IPS-18c (cell line): Measurements from ENCODE around the gene KRT38.
"Not testable (repeated sequence)": the region's sequence is repeated elsewhere in the genome, so short reads cannot be mapped to it uniquely, and the experiment has no call there.

Source experiments
- H3K4me3 ChIP-seq: 2 replicates; pipeline ENCODE4 v1.7.0; 2013; ENCODE audit warnings: low read depth, mild to moderate bottlenecking, low read length, moderate library complexity; ENCODE audit not compliant: insufficient read depth
- H3K9me3 ChIP-seq: one replicate; pipeline ENCODE4 v1.6.1; 2013; ENCODE audit warnings: mild to moderate bottlenecking, low read length, moderate library complexity; ENCODE audit not compliant: control insufficient read depth, insufficient read depth

Gene KRT38

DNA sequence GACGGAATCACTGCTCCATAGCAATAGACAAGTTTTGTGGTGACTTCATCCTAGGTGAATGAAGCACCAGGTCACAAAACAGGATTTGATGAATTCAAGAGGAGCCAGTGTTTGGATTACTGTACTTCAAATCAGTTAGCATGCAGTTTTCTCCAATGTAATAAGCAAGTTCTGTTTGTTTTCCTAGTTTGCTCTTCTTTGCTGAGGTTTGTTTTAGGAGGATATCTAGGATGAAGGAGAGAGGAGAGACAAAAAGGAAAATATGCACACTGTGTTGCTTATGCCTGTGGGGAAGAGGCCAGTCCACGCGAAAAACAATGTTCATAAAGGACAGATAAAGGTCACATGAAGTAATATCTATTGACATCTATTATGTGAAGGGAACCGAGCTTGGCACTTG lies 25.4 kb downstream of the KRT38 start:
- no peak overlapping the region for H3K4me3 ChIP-seq
- H3K9me3 ChIP-seq = no peaks in the 10 kb centered on the region

DNA sequence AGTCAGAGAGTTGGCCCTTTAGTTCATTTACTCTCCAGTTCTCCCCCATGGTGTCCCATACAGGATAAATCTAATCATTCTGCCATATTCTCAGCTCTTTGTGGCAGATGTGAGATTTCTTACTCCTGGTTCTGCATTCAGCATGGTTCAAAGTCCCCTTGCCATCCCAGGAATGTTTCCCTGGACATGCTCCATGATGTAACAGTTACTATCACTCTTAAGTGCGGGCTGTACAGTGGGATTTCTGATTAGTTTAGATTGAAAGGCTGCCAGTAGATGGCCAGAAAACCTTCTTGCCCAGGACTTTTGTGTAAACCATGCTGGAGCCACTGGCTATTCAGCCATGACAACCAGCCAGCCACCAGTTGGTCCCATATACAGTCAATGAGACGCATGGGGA lies 26.8 kb downstream of the KRT38 start:
- H3K4me3 ChIP-seq = no peak overlapping the region
- H3K9me3 ChIP-seq = no peaks in the 10 kb centered on the region

DNA sequence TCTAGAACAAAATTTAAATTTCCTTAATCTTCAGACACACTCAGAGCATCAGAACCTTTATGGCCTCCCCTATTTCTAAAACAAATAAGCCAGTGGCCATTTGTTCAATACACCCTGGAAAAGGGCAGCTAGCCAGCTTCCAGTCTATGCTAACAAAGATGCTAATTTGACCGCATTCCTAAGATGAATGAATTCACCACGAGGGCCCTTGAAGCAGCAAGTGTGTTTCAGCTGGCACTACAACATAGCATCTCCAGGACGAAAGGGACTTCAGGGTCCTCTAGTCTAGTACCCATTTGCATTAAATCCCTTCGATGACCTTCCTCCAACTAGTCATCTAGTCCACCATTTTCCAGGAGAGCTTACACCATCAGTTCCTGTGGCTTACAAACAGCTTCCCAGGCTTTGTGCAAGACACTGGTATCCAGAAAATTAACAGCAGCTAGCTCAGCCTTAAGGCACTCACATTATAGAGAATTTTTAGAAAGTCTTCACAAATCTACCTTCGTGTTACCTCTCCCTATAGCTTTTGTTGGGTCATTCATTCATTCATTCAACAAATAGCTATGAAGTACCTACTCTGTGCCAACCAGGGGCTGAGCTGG lies 27.3 kb downstream of the KRT38 start:
- Histone ChIP-seq H3K9me3 (no peaks in the 10 kb centered on the region), H3K4me3 (no peak overlapping the region)

DNA sequence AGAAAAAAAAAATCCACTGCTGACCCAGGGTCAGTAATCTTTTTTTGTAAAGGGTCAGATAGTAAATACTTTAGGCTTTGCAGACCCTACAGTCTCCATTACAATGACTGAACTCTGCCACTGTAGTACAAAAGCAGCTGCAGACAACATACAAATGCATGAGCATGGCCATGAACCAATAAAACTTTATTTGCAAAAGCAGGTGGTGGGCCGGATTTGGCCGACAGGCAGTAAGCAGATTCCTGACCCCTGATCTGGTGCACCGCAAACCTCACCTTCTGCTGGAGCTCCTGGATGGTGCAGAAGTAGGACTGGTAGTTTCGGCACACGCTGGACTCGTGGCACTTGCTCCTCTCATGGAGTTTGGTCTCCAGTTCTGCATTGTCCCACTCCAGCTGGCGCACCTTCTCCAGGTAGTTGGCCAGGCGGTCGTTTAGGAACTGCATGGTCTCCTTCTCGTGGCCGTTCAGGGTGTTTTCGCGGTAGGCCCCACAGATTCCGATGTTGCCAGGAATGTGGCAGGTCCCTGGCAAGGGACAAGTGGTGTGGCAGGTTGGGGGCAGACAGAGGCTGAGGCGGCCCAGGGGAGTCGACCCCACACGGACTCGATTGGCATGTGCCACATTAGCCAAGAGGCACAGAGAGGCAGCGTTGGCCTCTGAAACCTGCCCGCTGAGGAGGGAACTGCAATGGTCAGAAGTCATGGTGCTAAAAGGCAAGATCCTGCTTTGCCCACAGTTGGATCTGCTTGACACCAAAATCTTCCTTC lies 29.5 kb downstream of the KRT38 start:
- Histone ChIP-seq H3K9me3 (no peaks in the 10 kb centered on the region), H3K4me3 (no peak overlapping the region)

DNA sequence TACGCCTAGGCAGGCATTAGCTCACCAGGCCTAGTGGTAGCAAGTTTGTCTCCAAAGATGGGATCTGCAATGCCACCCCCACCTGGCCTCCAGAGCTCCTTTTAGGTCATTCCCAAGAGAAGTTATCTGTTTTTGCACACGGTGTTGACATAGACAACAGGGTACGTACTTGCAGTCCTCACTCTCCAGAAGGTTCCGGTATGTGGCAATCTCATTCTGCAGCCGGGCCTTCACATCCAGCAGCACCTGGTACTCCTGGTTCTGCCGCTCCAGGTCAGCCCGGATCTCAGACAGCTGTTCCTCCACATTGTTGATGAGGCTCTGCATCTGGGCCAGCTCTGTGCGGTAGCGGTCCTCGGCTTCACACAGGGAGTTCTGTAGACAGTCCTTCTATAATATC lies 33.6 kb downstream of the KRT38 start:
- Histone ChIP-seq H3K9me3 (no peaks in the 10 kb centered on the region), H3K4me3 (no peak overlapping the region)

DNA sequence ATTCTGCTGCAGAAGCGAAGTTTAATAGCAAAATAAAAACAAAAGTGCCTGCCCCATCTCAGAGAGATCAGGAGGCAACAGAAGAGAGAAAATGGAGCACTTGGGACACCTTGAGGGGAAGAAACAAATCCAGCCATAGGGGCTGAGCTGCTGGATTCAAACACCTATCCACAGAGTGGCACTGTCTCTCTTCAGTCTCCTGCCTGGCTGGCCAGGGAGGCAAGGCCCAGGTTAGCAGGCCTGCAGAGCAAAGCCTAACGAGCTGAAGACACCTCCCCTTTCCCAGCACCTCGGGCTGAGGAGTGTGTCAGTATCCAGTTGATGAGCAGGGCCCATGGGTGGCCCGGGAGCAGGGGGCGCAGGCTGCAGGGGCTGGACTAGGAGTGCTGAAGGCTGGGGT lies 34.6 kb downstream of the KRT38 start:
- H3K9me3 ChIP-seq = no peaks in the 10 kb centered on the region
- H3K4me3 ChIP-seq = no peak overlapping the region

DNA sequence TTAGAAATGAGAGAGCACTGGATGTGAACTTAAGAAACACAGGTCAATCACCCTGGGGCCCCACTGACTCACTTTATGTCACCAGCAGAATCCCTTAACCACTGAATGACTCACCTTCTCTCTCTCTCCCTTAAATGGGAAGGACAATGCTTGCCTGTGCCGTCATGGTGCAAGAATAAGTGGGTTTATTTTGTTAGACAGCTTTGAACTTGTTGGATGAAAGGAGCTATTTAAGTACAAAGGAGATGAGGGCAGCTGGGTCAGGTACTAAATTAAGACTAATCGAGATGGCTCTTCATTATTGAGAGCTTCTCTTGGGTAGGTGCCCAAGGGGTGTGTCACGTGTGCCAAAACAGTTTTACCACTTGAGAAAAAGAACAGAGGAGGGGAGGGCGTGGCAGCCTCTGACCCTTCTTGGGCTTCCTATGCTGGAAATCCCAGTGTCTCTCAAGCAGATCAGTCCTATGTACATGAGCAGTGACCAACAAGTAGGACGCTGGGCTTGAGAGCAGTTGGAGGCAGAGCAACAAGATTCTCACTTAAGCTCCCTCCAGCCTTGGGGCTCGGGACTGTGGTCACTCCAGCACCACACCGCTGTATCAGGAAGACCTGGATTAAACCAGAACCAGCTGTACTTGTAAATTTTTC lies 36.6 kb downstream of the KRT38 start:
- Histone ChIP-seq H3K4me3 (no peak overlapping the region), H3K9me3 (no peaks in the 10 kb centered on the region)

DNA sequence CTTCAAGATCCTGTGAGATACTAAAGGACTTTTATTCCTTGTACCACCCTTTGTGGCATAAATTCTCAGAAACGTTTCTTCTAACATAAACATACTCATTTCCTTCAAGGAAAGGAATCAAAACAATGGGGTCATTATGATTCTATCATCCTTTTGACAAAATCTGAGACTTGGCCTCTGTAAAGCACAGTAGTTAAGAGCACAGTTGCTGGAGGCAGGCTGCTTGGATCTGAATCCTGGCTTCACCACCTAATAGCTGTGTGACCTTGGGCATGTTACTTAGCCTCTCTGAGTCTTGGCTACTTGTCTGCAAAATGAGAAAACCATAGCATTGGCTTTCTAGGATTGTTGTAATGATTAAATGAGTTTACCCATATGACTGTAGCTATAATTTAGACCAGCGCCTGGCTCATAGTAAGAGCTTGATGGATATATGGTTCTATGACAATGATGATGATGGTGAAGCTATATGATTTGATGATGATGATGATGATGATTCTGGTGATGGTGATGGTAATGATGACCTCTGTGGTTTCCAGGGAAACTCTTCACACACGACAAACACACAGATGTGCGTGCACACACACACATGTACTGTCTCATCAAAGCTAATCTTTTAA lies 37.3 kb downstream of the KRT38 start:
- H3K9me3 ChIP-seq = no peaks in the 10 kb centered on the region
- H3K4me3 ChIP-seq = no peak overlapping the region

DNA sequence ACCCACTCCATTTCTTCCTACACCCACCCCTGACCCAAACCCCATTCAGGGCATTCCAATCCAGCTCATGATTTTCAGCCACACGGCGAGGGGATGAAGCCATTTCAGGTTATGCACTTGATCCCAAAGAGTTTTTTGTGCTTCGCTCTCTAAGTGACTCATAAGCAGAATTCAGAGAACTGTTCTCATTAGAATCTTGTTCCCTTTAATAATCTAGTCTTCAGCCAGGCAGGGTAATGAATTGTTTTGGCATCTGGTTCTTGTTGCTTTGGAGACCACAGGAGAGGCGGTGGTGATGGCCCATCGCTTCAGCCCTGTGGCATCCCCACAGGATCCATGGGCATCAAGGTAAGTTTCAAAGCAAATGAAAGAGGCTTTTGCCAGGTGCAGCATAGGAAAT lies 38.6 kb downstream of the KRT38 start:
- no peaks in the 10 kb centered on the region for H3K9me3 ChIP-seq
- H3K4me3 ChIP-seq = no peak overlapping the region

DNA sequence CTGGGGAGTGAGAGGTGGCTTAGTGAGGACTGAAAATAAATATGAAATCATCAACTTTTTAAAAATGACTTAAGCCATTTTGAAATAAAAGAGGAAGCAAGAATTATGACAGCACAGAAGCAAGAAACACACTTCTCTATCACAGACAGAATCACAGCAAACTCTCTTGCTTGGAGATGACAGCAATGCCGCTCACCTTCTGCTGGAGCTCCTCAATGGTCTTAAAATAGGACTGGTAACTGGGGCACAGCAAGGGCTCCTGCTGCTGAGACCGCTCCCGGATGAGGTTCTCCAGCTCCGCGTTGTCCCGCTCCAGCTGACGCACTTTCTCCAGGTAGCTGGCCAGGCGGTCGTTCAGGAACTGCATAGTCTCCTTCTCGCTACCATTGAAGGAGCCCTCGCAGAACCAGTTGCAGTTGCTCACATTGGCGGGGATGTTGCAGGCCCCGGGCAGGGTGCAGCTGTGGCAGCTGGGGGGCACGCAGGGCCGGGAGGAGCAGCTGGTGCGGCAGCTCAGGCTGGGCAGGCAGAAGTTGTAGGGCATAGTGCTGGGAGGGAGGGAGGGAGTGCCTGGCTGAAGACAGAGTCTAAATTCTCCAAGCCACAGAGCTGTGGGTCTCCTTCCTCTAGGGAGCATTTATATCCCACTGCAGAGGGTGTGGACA lies 43.7 kb downstream of the KRT38 start, which contains the start of gene KRT31:
KRT31 (minus strand) TSS at position 613 of the 665 bp plus-strand sequence; CDS start at position 544, 69 bp downstream.
- Histone ChIP-seq H3K4me3 (no peak within 1 kb of the TSS), H3K9me3 (no peaks in the 10 kb centered on the region)

DNA sequence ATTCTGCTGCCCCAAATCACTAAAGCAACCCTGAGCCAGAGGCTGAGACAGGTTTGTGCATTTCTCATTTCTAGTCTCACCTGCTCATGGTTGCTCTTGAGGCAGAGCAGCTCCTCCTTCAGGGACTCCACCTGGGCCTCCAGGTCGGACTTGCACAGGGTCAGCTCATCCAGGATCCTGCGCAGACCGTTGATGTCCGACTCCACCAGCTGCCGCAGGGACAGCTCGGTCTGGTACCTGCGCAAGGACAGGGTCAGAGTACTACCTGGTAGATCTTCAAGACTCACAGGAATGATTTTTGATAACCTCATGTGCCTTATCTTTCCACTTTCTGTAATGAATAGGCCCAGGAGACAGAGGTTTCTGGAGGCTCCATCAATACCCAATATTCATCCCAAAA lies 44.4 kb downstream of the KRT38 start:
- Histone ChIP-seq H3K9me3 (no peaks in the 10 kb centered on the region), H3K4me3 (no peak overlapping the region)

DNA sequence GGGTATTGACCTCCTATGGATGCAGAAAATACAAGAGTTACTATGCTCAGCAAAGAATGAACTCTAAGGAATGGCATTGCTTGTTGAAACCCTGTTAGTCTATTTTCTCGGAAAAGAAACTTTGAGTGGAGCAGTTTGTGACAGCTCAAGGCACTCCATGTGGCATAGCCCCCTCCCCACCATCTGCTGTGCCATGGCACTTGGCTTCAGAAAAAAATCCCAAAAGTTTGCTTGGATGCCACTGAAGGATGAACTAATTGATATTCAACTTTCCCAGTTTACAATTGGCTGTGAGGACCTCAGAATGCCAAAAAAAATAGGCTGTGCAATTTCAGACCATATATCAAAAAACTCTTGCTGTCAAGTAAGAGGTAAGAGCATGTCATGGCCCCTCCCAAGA lies 45.2 kb downstream of the KRT38 start:
- H3K4me3 ChIP-seq = no peak overlapping the region
- no peaks in the 10 kb centered on the region for H3K9me3 ChIP-seq

DNA sequence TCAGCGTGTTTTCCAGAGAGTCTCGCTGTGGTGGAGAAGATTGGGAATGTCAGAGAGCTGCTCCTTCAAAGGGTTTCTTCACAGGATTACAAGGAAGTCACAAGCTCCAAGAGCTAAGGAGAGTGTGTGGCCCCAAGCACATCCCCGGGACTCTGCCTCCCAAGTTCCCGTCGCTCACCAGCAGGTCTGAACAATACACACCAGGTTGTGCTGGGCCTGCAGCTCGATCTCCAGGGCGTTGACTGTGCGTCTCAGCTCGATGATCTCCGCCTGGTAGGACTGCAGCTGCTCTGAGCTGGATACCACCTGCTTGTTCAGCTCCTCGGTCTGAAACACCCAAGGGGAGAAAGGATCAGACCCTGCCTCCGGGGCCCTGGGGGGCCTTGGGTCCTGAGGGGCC lies 45.7 kb downstream of the KRT38 start:
- not testable (repeated sequence) for H3K9me3 ChIP-seq, H3K4me3 ChIP-seq

DNA sequence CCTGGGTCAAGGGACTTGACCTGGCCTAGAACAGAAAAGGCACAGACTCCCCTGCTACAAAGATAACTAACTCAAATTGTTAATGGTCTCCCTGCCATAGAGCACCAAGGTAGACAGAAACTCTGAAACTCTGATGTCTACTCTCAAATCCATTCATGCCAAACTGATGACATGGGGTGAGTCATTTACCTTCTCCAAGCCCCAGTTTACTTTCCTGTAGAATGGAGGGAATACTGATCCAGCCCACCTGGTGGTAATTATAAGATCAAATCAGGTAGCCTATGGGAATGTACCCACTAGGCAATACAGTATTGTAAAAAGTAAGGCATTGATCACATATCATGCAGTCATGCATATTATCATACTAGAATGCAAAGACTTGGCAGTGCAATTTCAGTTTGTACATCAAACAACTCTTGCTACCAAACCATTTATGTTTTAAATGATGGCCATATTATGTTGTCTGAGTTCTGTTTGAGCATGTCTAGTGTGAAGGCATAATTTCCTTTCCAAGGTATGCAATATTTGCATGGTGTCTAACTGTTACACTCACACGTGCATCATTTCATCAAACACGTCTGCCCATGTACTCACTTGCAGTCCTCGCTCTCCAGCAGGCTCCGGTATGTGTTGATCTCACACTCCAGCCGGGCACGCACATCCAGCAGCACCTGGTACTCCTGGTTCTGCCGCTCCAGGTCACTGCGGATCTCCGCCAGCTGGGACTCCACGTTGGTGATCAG lies 46.4 kb downstream of the KRT38 start:
- Histone ChIP-seq H3K9me3 (no peaks in the 10 kb centered on the region), H3K4me3 (no peak overlapping the region)

DNA sequence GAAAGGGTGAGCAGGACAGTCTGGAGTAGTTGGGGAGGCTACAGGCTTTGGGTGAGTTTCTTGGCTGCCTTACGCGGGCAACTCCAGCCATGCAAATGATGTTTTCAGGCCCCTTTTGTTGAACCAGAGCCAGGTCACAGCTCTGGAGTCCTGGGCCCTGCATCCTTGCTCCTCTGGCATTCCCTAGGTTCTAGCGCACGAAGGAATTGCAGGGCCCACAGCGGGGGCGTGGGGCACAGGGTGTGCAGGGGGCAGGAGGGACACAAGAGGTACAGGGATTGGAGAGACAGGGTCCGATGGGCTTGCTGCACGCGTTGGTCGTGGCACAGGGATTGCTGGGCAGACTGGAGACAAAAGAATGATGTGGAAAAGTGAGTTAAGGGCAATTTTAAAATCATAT lies 47.0 kb downstream of the KRT38 start:
- H3K9me3 ChIP-seq = no peaks in the 10 kb centered on the region
- no peak overlapping the region for H3K4me3 ChIP-seq

DNA sequence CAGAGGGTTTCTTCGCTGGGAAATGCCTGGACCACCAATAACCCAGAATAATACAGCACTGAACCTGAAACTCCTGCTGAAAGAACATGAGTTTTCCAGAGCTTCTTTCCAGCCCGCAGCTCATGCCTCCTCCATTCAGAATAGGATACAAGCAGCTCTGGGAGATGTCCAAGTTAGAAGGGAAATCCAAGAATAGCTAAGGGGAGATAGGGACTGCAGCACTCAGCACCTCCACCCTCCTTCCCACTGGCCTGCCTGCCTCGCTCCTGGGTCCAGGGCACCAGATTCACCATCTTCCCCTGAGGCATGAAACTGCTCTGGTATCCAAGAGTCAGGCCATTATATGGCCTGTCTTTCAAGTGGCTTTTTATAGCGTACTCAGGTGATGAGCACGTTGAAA lies 47.5 kb downstream of the KRT38 start:
- Histone ChIP-seq H3K4me3 (no peak overlapping the region), H3K9me3 (no peaks in the 10 kb centered on the region)

DNA sequence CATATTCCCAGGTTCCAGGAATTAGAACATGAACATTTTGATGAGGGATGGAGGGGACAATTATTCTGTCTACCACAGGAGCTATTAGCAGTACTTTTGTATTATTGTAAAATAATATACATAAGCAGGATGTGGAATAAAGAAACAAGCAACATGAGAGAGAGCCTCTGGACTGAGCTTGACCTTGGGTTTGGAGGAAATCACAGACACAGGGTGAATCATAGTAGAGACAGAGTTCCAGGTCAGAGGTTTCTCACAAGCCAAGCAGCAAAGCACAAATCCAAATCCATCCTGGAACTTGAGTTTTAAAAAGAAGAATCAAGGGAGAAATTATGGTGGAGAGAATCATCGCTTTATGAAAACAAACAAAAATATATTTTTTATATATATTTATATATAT lies 48.5 kb downstream of the KRT38 start:
- Histone ChIP-seq H3K9me3 (no peaks in the 10 kb centered on the region), H3K4me3 (no peak overlapping the region)
